Kasumi-1 (cell line): Measurements from ENCODE around the gene ACSL4.

ENCODE experiments used
- DNase-seq, 2 experiments: peaks; one replicate each; lab custom pipeline; 2025; lab: John Stamatoyannopoulos, UW

ACSL4 gene

GRCh38 chrX:109732807-109733612, at the start of gene ACSL4:
TSS of gene ACSL4 (minus strand) at chrX:109733257. CDS start at chrX:109683363, 49,894 bp downstream.
- peak; percentile 66 to 72 for DNase-seq

- DNase-seq = no peak
Measured at GRCh38 chrX:109777749-109778148, 44.7 kb upstream of the ACSL4 start.

- DNase-seq = no peak
Measured at GRCh38 chrX:109776986-109777385, 43.9 kb upstream of the ACSL4 start.

GRCh38 chrX:109776432-109776831, 43.4 kb upstream of the ACSL4 start:
- DNase-seq = no peak

- no peak for DNase-seq
Measured at GRCh38 chrX:109775386-109775785, 42.3 kb upstream of the ACSL4 start.

GRCh38 chrX:109774706-109775105, 41.6 kb upstream of the ACSL4 start:
- no peak for DNase-seq

- DNase-seq = no peak
Measured at GRCh38 chrX:109774136-109774535, 41.1 kb upstream of the ACSL4 start.

GRCh38 chrX:109773374-109773773, 40.3 kb upstream of the ACSL4 start:
- DNase-seq = no peak

GRCh38 chrX:109770780-109771179, 37.7 kb upstream of the ACSL4 start:
- DNase-seq = no peak

- DNase-seq = no peak
Measured at GRCh38 chrX:109760922-109761250, 27.8 kb upstream of the ACSL4 start.

GRCh38 chrX:109760209-109760921, 27.3 kb upstream of the ACSL4 start:
- DNase-seq = no peak

- DNase-seq = no peak
Measured at GRCh38 chrX:109753256-109753655, 20.2 kb upstream of the ACSL4 start.

GRCh38 chrX:109751698-109752097, 18.6 kb upstream of the ACSL4 start:
- DNase-seq = no peak

GRCh38 chrX:109749207-109749606, 16.1 kb upstream of the ACSL4 start:
- no peak for DNase-seq

GRCh38 chrX:109747681-109748080, 14.6 kb upstream of the ACSL4 start:
- DNase-seq = no peak

- no peak for DNase-seq
Measured at GRCh38 chrX:109742722-109743121, 9.7 kb upstream of the ACSL4 start.

GRCh38 chrX:109740896-109741295, 7.8 kb upstream of the ACSL4 start:
- DNase-seq = peak in 1 of 2 experiments; percentile 3

GRCh38 chrX:109740433-109740809, 7.4 kb upstream of the ACSL4 start:
- DNase-seq = no peak

- DNase-seq = no peak
Measured at GRCh38 chrX:109739625-109740432, 6.8 kb upstream of the ACSL4 start.

- no peak for DNase-seq
Measured at GRCh38 chrX:109735202-109735744, 2.2 kb upstream of the ACSL4 start.

GRCh38 chrX:109733613-109734083, 591 bp upstream of the ACSL4 start:
- DNase-seq = peak in 1 of 2 experiments; percentile 43
